HG03066 (cell line): ENCODE results near the gene TBC1D22A.

ENCODE experiments used
- ATAC-seq: cut with Tn5 transposase; IDR thresholded peaks from one replicate; pipeline ENCODE4 v1.9.1; 2021; ENCODE audit warnings: low read depth; ENCODE audit not compliant: unreplicated experiment

Gene TBC1D22A

GRCh38 chr22:46871826-46872225, 109.4 kb downstream of the TBC1D22A start:
- no peak for ATAC-seq

DNA sequence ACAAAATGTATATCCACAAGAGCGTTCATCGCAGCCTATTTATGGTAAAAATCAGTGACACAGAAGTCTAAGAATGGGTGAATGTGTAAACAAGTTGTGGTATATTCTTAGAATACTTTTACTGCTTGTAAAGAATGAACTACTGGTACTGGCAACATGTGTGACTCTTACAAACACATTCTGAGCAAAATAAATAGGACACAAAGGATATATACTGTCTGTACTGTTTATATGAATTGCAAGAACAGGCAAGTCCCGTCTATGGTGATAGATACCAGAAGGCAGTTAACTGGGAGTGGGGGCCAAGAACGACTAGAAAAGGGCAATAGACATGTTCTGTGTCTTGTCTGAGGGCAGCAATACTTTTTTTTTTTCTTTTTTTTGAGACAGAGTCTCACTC, 112.6 kb downstream of the TBC1D22A start:
- ATAC-seq: no peak

DNA sequence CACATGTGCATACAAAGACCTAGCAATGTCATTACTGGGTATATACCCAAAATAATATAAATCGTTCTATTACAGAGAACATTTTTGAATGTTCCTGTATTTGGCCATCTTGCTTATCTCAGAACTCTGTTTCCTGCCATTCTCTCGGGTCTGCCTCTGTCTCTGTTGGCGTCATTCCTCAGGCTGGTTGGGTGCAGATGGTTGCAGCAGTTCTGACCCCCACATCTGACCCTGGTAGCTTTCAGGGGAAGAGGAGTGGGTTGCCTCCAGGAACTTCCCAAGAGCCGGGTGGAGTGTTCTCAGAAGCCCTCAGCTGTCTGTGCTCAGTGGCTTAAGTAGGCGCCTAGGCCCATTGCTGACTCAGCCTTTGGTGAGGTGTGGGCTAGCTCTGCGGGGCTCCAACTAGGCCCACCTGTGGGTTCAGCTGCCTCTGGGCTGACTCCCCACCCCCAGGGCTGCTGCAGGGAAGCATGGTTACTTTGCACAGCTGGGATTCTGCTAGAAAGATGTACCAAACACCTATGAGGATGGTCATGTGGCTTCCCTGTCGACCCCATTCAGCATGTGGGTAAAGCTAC, 114.0 kb downstream of the TBC1D22A start:
- ATAC-seq: no peak

DNA sequence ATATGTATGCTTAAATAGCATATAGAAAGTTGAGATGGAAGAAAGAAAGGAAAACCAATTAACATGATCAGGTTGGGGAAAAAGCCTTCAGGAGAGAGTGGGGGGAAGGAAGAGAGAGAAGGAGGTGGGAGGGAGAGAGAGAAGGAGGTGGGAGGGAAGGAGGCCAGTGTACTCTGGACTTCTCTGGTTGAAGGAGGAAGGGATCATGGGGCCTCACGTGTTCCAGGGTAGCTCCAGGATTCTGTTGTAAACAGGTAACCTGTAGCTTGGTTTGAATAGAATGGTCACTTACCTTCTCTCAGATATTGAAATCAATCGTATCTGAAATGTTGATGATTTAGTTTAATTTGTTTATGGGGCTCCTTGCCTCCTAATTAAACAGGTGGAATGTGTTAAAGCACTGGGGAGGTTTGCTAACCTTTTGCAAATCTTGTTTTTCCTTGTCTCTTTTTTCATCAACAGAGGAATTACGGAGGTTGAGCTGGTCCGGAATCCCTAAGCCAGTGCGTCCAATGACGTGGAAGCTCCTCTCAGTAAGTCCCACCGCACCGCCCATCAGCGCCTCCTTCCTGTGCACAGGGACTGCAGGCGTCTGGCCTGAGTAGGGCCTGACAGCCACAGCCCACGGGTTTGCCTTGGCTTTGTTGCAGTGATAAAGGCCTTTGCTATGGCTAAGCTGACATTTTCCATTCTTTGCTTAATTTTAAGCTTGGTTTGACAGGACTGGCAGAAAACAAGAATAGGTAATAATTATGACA, 115.9 kb downstream of the TBC1D22A start:
- ATAC-seq: no peak

GRCh38 chr22:46879083-46879482, 116.6 kb downstream of the TBC1D22A start:
- ATAC-seq: no peak

GRCh38 chr22:46881373-46882118, 119.1 kb downstream of the TBC1D22A start:
- ATAC-seq: no peak

DNA sequence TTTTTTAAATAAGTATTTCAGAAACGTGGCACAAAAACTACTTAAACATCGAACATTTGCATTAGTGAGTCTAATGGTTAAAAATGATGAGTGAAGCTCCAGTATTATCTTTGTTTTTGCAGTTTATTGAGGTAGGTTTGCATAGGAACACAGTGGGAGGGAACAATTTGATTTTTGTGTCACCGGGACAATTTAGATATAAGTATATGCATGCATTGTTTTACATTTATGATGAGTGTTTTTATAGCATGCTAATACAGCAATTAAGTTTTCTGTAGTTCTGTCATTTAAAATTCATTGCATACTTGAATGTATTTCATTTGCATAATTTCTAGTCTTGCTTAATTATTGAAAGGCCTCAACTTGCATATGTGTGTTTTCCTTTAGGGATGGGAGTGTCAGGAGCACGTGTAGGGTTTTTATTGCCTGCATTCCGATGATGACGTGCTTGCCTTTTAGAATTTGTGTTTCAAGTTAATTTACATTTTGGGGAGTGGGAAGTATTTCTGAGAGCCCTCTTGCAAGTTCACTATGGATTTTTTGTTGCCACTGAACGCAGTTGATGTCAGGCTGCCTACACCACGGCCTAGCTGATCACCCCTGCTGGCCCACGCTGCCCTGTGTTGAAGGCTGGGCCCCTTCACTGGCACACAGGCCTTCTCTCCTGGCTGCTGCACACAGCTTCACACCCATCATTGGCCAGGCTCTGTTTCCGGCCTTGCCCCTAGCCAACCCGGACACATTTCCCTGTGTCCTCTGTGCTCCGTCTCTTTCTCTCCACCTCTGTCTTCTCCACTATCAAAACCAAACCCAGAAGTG, 120.9 kb downstream of the TBC1D22A start:
- no peak for ATAC-seq

DNA sequence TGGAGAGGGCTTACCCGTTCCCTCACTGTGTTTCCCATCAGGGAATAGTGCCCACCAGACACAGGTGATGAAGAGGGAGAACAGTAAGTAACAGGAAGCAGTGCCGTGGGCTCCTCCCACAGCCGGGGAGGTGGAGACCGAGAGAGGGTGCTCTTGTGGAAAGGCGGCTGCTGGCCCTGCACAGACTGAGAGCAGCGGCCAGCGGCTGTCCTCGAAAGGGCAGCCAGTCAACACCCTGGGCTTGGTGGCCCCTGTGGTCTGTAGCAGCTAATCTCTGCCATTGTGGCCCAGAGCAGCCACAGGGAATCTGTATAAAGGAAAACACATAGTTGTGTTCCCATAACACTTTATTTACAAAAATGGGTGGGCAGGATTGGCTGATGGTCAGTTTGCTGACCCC, 121.9 kb downstream of the TBC1D22A start:
- ATAC-seq: no peak

DNA sequence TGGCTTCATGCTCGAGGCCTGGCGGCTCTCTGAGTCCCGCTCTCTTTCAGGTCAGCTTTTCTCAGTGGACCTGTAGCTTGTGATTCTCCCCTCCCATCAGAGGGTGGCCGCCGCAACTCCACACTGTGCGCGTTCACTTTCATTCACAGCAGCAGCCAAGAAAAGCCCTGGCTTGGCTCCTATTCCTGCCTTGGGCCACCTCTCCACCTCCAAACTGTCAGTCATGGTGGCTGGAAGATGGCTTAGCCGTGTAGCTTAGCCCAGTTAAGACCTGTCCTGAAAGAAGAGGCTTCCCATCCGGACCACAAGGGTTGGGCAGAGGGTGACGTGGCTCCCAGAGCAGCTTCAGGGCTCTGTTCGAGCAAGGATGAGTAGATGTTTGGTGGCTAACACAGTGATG, 125.5 kb downstream of the TBC1D22A start:
- no peak for ATAC-seq

DNA sequence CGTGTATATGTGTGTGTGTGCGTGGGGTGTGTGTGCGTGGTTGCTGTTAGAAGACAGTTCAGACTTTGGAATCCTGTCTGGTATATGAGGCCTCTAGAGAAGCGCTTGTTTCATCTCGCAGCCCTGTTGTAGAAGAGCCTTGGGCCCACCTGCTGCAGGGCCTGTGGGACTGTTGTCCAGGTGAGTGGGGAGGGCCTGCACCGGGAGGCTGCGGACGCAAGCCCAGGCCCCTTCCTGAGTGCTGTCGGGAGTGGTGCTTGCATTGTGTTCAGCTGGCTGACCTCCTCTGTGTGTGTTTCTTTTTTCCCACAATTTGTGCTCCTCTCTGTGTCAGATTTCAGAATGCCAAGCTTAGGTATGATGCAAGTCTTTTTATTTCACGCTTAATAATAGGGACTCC, 128.4 kb downstream of the TBC1D22A start:
- ATAC-seq: no peak

DNA sequence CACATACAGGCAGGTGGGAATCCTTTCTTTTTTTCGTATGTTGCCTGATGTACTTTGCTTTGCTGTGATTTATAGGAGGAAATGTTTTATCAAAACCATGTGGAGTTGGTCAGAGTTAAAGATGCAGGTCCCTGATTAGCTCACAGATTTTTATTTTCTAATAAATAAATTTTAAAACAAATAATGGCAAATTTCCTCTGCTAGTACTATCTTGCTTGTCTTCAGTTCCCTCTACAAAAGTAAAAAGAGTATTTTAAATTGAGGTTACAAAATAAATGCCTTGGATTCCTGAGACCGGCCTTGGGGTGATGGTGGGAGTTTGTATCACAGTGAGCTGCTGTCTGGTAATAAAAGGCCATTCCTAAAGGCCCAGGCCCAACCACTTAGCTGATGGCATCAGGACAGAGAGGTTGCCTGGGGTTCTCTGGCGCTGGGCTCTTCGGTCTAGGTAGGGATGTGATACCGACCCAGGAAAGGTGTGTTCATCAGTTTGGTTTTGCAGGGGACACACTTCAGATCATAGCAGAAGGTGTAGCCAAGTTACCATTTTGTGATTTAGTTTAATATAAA, 129.0 kb downstream of the TBC1D22A start:
- no peak for ATAC-seq

GRCh38 chr22:46892866-46893265, 130.4 kb downstream of the TBC1D22A start:
- ATAC-seq: no peak

- ATAC-seq: no peak
Observed at GRCh38 chr22:46893281-46894020, 131.0 kb downstream of the TBC1D22A start.

DNA sequence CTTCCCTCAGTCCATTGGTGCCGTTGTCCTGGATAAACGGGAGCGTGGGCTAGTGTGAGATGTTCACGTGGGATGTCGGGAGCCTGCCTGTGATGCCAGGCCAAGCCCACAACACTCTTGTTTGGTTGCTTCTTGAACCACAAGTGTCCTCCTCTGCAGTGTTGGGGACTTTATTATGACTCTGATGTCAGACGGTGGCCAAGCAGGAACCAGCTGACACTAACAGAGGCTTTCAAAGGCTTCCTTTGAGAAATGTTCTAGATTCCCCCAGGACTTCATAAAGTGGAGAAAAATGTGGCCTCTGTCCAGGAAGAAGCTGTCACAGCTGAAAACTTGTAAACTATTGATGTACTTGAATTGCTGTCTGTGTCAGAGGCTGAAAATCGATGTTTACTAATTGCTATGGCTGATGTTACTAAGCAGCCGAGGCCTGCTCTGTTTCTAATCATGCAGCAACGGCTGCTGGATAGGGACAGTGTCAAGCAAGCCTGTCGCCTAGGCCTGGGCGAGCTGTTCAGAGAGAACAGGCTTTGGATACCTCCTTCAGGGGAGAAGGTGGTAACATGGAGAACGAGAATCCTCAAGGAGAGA, 131.7 kb downstream of the TBC1D22A start:
- ATAC-seq: no peak

- ATAC-seq: no peak
Observed at GRCh38 chr22:46894851-46895640, 132.6 kb downstream of the TBC1D22A start.

GRCh38 chr22:46895753-46896152, 133.3 kb downstream of the TBC1D22A start:
- no peak for ATAC-seq

DNA sequence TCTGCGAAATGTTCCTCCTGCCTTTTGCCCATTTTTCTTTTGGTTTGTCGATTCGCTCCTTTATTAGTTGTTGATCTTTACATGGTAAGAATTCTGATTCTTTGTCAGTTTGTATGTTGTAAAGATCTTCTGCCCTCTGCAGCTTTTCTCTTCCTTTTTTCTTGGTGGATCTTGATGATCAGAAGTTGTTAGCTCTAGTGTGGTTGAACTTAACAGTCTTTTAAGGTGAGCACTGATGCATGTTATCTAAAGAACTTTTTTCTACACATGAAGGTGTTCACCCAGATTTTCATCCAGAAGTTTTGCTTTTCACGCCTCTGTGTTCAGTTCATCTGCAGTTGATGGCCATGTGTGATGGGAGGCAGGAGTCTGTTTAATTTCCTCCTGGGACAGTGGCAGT, 133.7 kb downstream of the TBC1D22A start:
- no peak for ATAC-seq

DNA sequence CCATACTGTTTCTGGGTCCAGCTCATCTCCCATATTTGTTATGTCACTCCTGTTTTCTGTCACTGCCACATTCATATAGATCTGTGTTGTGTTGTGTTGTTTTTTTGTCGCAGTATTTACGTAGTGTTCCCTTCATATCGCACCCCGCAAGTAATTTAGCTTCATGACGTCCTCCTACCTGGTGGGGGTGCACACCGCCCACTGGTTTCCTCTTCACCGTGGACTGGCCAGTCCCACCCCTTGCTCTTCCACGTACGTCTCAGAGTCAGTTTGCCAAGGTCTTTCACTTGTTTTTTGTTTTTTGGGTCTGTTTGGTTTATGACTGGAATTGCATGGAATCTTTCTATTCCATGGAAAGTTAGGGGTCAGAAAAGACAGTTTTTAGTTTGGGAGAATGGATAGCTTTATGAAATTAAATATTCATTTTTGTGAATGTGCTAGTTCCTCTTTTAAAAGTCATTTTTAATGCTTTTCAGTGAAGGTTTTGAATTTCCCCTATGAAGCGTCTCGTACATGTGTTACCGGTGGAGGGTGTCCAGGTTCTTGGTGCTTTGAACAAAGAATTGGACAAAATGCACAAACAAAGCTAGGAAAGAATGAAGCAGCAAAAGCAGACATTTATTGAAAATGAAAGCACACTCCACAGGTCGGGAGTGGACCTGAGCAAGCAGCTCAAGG, 134.3 kb downstream of the TBC1D22A start:
- ATAC-seq: no peak
